ENCODE results near the gene IRS1.

IRS1 gene

DNA sequence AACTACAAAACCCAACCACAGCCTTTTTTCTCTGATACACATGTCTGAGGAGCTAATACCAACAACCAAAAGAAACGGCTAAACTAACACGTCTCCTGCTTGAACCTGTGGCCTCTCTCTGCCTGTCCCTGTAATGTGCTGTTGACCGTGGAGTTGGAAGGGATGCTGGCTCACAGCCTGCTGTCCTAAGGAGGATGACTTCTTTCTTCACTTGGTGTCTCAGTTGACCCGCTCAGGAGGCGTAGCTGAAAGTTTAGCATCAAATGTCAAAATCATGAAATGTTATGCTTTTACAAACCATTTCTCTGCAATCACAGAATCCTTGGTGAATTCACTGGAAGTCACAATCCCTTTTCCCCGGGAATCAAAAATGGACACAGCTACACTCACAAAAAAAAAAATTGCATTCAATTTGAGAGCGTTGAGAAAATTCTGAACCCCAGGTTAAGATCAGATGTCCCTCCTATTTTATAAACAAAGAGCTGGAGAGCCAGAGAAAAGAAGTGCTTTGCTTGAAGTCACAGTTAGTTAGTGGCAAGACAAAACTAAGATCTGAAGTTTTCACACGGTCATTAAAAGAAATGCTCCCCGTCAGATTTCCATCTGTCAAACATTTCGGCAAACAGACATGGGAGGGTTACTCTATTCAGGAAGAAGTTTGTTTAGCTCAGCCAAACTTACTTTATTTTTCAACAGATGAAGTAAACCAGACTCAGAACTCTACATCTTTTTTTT is 74.3 kb downstream of the IRS1 start:
- DNase-seq, result no peak
- Mint-ChIP-seq H3K9me3 (no peaks in the 10 kb centered on the region), H3K4me3 (no peak overlapping the region), H3K4me1 (ENCODE audit: low read depth) (no peaks in the 10 kb centered on the region), H3K27me3 (peaks cover 47% of the 10 kb centered on the region), H3K36me3 (ENCODE audit: low read depth) (no peaks in the 10 kb centered on the region), H3K27ac (no peak overlapping the region)

GRCh38 chr2:226721541-226721940 is 78.1 kb downstream of the IRS1 start:
- DNase-seq, result no peak
- H3K4me3 Mint-ChIP-seq, result no peak overlapping the region
- H3K9me3 Mint-ChIP-seq, result no peaks in the 10 kb centered on the region
- H3K4me1 Mint-ChIP-seq (ENCODE audit: low read depth), result no peaks in the 10 kb centered on the region
- no peak overlapping the region for H3K27ac Mint-ChIP-seq
- peaks cover 49% of the 10 kb centered on the region for H3K27me3 Mint-ChIP-seq
- no peaks in the 10 kb centered on the region for H3K36me3 Mint-ChIP-seq (ENCODE audit: low read depth)

DNA sequence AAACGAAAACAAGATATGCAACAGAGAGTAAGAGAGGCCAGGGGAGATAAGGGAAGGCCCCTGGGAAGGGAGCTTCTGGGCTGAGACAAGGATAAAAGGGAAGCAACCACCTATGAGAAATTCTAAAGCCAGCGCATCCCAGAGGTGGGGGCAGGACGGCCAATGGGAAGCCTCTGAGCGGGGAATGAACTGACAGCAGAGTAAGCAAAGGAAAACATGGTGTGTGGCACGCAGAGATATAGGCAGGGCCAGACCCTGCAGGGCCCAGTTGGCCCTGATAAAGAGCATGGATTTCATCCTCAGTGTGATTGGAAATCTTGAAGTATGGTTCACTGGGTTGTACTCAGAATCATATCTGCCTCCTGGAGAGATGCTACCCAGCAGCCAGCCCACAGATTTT is 78.7 kb downstream of the IRS1 start:
- Mint-ChIP-seq H3K4me1 (ENCODE audit: low read depth) (peaks cover 2% of the 10 kb centered on the region), H3K4me3 (no peak overlapping the region), H3K9me3 (no peaks in the 10 kb centered on the region), H3K27ac (no peak overlapping the region), H3K27me3 (peaks cover 44% of the 10 kb centered on the region), H3K36me3 (ENCODE audit: low read depth) (no peaks in the 10 kb centered on the region)
- no peak for DNase-seq

DNA sequence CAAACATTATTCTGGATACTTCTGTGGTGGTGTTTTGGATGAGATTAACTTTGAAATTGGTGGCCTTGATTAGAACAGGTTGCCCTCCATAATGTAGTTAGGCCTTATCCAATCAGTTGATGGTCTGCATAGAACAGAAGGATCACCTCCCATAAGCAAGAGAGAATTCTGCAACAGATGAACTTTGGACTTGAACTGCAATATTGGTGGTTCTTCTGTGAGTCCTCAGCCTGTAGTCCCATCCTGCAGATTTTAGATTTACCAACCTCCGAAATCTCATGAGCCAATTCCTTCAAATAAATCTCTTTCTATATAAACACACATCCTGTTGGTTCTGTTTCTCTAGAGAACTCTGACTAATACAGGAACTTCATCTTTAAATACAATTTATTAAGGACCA is 81.9 kb downstream of the IRS1 start:
- no peaks in the 10 kb centered on the region for H3K36me3 Mint-ChIP-seq (ENCODE audit: low read depth)
- peaks cover 20% of the 10 kb centered on the region for H3K27me3 Mint-ChIP-seq
- no peaks in the 10 kb centered on the region for H3K9me3 Mint-ChIP-seq
- DNase-seq, result no peak
- no peak overlapping the region for H3K27ac Mint-ChIP-seq
- peaks cover 2% of the 10 kb centered on the region for H3K4me1 Mint-ChIP-seq (ENCODE audit: low read depth)
- H3K4me3 Mint-ChIP-seq, result no peak overlapping the region

GRCh38 chr2:226716126-226716525 is 83.5 kb downstream of the IRS1 start:
- Mint-ChIP-seq H3K27me3 (peaks cover 15% of the 10 kb centered on the region), H3K4me1 (ENCODE audit: low read depth) (peaks cover 2% of the 10 kb centered on the region), H3K27ac (no peak overlapping the region), H3K36me3 (ENCODE audit: low read depth) (no peaks in the 10 kb centered on the region), H3K9me3 (no peaks in the 10 kb centered on the region), H3K4me3 (no peak overlapping the region)
- DNase-seq, result no peak

DNA sequence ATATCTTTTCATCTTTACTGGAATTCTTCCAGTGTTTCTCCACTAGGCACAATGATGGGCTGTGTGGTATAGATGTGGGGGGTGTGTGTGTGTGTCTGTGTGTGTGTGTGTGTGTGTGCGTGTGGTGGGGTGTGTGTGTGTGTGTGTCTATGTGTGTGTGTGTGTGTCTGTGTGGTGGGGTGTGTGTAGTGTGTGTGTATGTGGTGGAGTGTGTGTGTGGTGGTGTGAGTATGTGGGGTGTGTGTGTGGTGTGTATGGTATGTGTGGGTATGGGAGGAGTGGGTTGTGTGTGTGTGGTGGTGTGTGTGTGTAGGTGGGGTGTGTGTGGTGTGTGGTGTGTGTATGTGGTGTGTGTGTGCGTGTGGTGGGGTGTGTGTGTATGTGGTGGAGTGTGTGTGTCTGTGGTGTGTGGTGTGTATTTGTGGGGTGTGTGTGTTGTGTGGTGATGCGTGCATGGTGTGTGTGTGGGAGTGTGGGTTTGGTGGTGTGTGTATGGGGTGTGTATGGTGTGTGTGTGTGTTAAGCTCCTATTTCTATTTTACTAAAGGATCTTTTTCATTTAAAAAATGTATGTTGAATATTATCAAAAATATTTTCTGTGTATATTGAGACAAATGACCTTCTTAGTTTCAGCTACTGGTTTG is 84.2 kb downstream of the IRS1 start:
- no peak overlapping the region for H3K27ac Mint-ChIP-seq

DNA sequence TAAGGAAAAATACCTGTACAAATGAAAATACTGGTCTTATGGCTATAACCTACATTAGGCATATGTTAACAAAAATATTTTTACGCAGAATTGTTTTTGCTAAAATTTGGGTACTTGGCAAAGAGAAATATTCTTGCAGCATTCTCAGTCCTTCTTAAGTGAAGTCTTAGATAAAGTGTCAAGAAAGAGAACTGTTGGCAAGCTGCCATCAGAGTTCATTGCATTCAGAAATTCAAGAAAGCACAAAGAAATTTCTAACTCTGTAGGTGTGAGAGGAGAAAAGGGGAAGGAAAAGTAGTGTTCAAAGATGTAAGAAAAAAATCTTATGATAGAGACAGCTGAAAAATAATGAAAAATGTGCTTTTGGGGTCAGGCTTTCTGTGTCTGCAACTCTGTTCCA is 86.7 kb downstream of the IRS1 start:
- H3K27ac Mint-ChIP-seq, result no peak overlapping the region
- H3K4me1 Mint-ChIP-seq (ENCODE audit: low read depth), result peaks cover 2% of the 10 kb centered on the region
- no peaks in the 10 kb centered on the region for H3K36me3 Mint-ChIP-seq (ENCODE audit: low read depth)
- no peaks in the 10 kb centered on the region for H3K9me3 Mint-ChIP-seq
- H3K27me3 Mint-ChIP-seq, result peaks cover 3% of the 10 kb centered on the region
- DNase-seq, result no peak
- H3K4me3 Mint-ChIP-seq, result no peak overlapping the region

More for the DNA sequence above, 84.2 kb downstream of the IRS1 start:
- Mint-ChIP-seq H3K36me3 (ENCODE audit: low read depth) (no peaks in the 10 kb centered on the region), H3K4me3 (no peak overlapping the region), H3K27me3 (peaks cover 9% of the 10 kb centered on the region), H3K9me3 (no peaks in the 10 kb centered on the region), H3K4me1 (ENCODE audit: low read depth) (peaks cover 2% of the 10 kb centered on the region)
- no peak for DNase-seq

GRCh38 chr2:226711606-226712296 is 87.9 kb downstream of the IRS1 start:
- Mint-ChIP-seq H3K27me3 (peaks cover 3% of the 10 kb centered on the region), H3K4me3 (no peak overlapping the region), H3K9me3 (no peaks in the 10 kb centered on the region), H3K4me1 (ENCODE audit: low read depth) (peaks cover 2% of the 10 kb centered on the region), H3K27ac (no peak overlapping the region), H3K36me3 (ENCODE audit: low read depth) (no peaks in the 10 kb centered on the region)
- DNase-seq, result no peak

DNA sequence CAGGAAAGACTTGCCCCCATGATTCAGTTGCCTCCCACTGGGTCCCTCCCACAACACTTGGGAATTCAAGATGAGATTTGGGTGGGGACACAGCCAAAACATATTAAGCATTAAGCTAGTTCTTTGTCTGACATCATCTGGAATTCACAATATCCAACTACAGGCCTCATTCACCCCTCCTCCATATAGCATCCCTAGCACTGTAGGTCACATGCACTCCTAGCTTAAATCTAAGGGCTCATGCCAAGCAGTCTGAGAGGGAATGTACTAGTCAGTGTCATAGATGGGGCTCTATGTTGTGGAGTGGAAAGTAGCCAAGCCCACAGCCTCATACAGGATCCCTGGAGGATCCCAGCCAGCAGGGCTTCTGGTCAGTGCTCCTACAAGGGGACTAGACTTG is 92.1 kb downstream of the IRS1 start:
- Mint-ChIP-seq H3K27ac (no peak overlapping the region), H3K27me3 (no peaks in the 10 kb centered on the region), H3K4me1 (ENCODE audit: low read depth) (no peaks in the 10 kb centered on the region), H3K9me3 (no peaks in the 10 kb centered on the region), H3K36me3 (ENCODE audit: low read depth) (no peaks in the 10 kb centered on the region), H3K4me3 (no peak overlapping the region)
- no peak for DNase-seq

GRCh38 chr2:226705965-226706364 is 93.7 kb downstream of the IRS1 start:
- Mint-ChIP-seq H3K4me3 (no peak overlapping the region), H3K36me3 (ENCODE audit: low read depth) (no peaks in the 10 kb centered on the region), H3K4me1 (ENCODE audit: low read depth) (peaks cover 4% of the 10 kb centered on the region), H3K27me3 (peaks cover 6% of the 10 kb centered on the region), H3K27ac (no peak overlapping the region), H3K9me3 (no peaks in the 10 kb centered on the region)
- no peak for DNase-seq

DNA sequence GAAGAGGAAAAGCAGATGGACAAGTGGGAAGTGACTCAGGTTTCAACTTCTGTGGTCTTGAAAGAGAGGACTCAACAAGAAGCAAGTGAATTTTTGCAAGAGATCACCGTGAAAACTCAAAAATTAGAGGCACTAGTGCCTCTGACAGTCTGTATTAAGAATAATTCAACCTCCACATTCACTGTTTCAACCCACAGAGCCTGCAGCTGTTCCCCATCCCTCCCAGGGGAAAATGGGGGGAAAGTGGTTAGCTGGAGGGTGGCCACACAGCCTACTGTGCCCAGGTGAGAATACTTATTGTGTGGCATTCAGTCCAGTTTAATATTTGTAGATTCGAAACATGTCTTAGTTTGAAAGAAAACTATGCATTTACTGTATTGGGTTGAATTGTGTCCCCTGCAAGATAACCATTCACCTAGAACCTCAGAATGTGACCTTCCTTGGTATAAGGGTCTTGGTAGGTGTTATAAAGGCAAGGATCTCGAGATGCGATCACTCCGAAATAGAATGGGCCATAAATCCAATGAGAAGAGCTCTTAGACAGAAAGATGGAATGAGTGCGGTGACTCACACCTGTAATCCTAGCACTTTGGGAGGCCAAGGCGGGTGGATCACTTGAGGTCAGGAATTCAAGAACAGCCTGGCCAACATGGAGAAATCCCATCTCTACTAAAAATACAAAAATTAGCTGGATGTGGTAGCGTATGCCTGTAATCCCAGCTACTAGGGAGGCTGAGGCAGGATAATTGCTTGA is 94.3 kb downstream of the IRS1 start:
- no peak for DNase-seq
- Mint-ChIP-seq H3K27ac (no peak overlapping the region), H3K27me3 (peaks cover 7% of the 10 kb centered on the region), H3K36me3 (ENCODE audit: low read depth) (no peaks in the 10 kb centered on the region), H3K4me3 (no peak overlapping the region), H3K9me3 (no peaks in the 10 kb centered on the region), H3K4me1 (ENCODE audit: low read depth) (peaks cover 5% of the 10 kb centered on the region)

DNA sequence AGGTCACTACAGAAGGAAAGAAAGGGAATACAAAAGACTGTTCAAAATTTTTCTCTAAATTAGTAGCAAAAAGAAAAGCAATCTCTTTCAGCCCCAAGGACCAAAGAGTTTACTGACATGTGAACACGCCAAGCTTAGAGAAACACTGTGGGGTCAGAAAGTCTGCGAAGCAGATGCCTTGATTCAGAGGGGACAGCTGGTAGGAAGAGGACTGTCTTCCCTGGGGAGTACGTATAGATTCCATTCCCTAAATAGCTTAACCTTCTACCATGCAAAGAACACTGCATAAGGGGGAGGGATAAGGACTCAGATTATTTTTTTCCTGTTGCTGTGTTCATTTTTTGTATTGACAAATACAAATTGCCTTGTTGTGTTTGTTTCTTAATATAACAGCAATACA is 96.1 kb downstream of the IRS1 start:
- H3K4me3 Mint-ChIP-seq, result no peak overlapping the region
- no peaks in the 10 kb centered on the region for H3K9me3 Mint-ChIP-seq
- H3K4me1 Mint-ChIP-seq (ENCODE audit: low read depth), result peaks cover 5% of the 10 kb centered on the region
- H3K27me3 Mint-ChIP-seq, result peaks cover 11% of the 10 kb centered on the region
- H3K27ac Mint-ChIP-seq, result no peak overlapping the region
- H3K36me3 Mint-ChIP-seq (ENCODE audit: low read depth), result no peaks in the 10 kb centered on the region
- DNase-seq, result no peak

DNA sequence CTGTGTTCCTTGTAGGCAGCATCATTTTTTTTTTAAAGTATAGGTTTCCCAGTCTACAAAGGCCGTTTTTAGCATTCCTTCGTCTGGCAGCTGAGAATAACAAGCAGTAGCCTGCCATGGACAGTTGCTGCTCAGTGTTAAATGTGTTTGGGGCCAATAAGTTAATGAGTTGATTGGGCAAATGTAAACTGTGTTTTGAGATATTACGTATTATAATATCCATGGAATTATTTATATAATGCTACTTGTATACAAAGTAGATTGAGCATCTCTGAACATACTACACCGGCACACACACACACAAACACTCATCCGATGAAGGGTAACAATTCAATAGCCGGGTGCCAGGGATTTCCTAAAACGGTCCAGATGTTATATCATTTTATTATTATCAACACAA is 97.2 kb downstream of the IRS1 start:
- H3K36me3 Mint-ChIP-seq (ENCODE audit: low read depth), result no peaks in the 10 kb centered on the region
- H3K4me1 Mint-ChIP-seq (ENCODE audit: low read depth), result peaks cover 5% of the 10 kb centered on the region
- H3K27ac Mint-ChIP-seq, result no peak overlapping the region
- peaks cover 11% of the 10 kb centered on the region for H3K27me3 Mint-ChIP-seq
- no peak overlapping the region for H3K4me3 Mint-ChIP-seq
- no peak for DNase-seq
- no peaks in the 10 kb centered on the region for H3K9me3 Mint-ChIP-seq

DNA sequence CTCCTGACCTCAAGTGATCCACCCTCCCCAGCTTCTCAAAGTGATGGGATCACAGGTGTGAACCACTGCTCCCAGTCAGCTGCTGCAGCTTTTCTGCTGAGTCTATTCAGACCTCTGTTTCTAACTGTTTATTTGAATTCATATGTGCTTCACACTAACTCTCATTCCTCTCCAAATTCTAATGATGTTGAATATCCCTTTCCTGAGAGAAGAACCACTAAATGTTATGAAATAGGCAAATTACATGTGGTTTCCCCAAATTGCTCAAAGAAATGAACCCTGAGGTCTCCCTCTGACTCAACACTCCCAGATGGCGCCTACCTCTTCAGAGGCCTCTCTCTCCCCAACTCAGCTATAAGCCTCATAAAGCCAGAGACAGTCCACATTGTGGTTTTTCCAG is 98.6 kb downstream of the IRS1 start:
- H3K36me3 Mint-ChIP-seq (ENCODE audit: low read depth), result no peaks in the 10 kb centered on the region
- H3K4me1 Mint-ChIP-seq (ENCODE audit: low read depth), result peaks cover 5% of the 10 kb centered on the region
- peaks cover 11% of the 10 kb centered on the region for H3K27me3 Mint-ChIP-seq
- no peak overlapping the region for H3K27ac Mint-ChIP-seq
- no peak for DNase-seq
- no peaks in the 10 kb centered on the region for H3K9me3 Mint-ChIP-seq
- no peak overlapping the region for H3K4me3 Mint-ChIP-seq
